Embryonic facial prominence (tissue), 1 donor: ENCODE results near the gene JMJD7.
"Not testable (repeated sequence)": the region's sequence is repeated elsewhere in the genome, so short reads cannot be mapped to it uniquely, and the experiment has no call there.

Source experiments
- DNase-seq: peaks from one replicate; pipeline ENCODE4 v3.0.0-alpha.2; 2016; ENCODE audit errors: extremely low spot score

JMJD7 gene

DNA sequence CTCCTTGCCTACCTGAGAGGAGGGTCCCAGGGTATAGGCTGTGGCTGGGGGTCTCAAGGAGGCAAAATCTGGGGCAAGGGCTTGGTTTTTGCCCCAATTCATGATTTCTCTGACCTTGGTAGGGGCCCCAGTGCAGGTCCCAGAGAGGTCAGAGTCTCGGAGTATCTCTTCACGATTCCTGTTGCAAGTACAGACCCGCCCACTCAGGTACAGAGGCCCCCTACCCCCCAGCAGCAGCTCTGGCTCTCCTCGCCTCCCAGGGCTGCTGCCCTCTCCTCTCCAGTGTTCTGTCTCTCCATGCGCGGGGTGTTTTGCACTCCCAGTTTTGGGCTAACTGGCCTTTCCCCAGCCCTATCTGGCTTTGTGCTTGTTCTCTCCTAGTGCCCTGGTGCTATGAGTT, 5.4 kb upstream of the JMJD7 start:
- DNase-seq = no peak

DNA sequence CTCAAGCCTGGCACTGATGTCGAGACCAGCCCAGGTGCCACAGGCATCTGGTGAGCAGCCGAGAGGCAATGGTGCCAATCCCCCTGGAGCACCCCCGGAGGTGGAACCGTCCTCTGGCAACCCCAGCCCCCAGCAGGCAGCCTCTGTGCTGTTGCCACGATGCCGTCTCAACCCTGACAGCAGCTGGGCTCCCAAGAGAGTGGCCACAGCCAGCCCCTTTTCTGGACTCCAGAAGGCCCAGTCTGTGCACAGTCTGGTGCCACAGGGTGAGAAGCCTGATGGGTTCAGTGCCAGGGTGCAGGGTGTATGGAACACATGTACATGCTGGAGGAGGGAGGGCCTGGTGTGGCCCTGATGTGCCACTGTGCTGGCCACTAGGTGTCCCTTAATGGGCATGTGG, 4.9 kb upstream of the JMJD7 start:
- DNase-seq = no peak

DNA sequence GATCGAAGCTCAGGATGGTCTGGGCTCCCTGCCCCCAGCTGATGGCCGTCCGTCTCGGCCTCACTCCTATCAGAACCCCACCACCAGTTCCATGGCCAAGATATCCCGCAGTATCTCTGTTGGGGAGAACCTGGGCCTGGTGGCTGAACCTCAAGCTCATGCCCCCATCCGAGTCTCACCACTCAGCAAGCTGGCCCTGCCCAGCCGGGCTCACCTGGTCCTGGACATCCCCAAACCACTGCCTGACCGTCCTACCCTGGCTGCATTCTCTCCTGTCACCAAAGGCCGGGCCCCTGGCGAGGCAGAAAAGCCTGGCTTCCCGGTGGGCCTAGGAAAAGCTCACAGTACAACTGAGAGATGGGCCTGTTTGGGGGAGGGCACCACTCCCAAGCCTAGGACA, 4.4 kb upstream of the JMJD7 start:
- DNase-seq = no peak

DNA sequence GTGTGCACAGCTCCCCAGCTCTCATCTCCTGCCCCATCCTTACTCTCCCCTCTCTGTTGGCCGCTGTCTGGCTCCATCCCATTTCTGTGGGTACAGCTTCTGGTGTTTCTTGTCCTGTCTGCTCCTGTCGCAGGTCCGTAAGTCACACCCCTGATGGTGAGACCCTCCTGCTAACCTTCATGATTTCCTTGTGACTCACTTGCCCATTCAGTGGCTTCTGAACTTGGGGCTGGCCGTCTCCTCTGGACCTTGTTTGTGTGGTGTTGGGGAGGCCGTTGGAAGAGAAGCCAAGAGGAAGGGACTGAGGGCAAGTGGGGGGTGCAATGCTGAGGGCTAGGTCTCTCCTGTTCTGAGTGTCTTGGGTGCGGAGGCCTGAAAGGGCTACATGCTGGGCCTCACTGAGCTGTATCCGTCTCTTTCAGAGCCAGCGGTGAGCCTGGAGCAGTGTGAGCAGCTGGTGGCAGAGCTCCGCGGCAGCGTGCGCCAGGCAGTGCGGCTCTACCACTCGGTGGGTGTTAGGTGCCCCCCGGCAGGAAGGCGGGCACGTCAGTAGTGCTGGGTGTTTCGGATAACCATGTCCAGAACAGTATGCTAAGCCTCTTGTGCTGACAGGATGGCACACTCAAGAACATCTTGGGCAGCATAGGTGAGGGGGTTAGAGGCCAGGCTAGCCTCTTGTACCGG, 3.7 kb upstream of the JMJD7 start:
- DNase-seq = no peak

DNA sequence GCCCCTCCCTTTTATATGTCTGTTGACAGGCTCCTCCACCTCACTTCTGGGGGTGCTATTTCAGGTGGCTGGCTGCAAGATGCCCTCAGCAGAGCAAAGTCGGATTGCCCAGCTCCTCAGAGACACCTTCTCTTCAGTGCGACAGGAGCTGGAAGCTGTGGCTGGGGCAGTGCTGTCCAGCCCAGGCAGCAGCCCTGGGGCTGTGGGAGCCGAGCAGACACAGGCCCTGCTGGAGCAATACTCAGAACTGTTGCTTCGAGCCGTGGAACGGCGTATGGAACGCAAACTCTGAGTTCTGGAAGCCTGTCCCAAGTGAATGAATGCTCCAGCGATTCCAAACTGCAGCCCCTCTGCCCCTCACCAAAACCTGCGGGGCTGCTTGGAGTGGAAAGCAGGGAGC, 2.7 kb upstream of the JMJD7 start:
- no peak for DNase-seq

DNA sequence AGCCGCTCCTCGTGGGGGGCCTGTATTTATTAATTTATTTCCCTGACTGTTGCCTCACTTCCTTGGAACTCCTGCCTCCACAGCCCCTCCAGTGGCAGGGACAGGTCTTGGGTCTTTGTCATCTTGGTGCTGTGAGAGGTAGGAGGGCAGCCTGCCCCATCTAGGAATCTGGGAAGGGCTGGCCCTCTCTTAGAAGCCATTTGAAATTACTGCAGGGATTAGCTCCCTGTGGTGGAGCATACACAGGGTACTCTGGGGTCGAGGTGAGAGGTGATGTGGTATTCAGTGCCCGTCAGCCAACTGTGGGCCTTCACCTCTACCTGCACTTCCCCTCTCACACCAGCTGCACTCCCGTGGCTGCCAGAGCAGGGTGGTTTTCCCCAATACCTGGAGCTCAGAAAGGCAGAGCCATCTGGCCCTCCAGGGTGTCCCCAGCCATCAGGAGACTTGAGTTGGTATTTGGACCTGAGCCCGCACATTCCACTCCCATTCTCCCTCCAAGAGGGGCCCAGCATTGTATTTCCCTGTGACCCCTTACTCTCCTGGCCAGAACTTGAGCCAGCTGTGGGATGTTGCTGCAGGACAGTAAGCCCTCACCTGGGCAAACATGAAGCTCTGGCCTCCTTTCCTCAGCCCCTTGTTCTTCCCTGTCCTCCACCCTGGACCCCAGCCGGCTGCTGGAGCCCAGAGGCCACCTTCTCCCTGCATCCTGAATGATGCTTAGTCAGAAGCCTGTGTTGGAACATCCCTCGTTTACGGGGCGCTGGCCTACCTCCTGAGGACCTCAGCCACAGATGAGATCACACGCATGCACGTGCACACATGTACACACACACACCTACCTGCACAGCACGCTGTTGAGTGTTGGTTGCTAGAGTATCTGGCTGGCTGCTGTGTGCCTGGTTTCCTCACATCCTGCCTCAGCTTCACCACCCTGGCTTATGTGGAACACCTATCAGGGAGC, 2.0 kb upstream of the JMJD7 start:
- no peak for DNase-seq

DNA sequence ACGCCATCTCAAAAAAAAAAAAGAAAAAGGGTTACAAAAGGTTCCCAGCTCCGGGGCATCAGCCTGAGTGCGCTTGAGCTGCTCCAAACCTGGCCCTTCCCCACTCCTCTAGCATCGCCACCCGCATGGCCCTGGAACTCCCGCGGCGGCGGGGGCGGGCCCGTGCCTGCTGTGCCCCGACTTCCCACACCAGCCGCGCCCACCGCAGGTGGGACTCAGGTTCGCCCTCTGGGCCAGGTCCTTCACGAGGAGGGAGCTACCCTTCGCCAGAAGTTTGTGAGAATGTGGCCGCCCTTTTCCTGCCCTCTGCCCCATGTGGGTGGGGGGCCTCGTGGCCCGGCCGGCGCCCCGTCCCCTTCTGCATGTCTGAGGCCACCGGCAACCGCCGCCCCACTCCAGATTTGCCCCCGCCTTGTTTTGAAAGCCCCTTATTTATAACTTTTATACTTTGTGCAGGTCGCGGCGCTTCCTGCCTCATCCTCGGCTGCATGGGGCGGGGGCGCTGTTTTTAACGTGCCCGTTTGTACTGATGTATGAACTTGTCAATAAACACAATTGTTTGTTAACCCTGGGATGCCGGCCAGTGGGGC, 507 bp upstream of the JMJD7 start:
- no peak for DNase-seq

DNA sequence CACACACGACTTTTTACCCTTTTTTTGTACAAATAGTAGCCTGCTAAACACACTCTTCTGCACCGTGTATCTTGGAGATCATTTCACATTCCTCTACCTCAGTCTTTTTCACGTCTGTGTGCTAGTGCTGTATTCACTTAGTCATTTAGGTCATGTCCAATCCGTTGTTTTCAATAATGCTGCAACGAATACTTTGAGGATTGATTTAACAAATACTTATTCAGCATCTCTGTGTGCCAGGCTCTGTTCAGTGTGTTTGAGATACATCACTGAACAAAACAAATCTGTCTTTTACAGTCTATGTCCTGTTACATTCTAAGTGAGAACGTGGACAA, 882 bp downstream of the JMJD7 start:
- DNase-seq = no peak

DNA sequence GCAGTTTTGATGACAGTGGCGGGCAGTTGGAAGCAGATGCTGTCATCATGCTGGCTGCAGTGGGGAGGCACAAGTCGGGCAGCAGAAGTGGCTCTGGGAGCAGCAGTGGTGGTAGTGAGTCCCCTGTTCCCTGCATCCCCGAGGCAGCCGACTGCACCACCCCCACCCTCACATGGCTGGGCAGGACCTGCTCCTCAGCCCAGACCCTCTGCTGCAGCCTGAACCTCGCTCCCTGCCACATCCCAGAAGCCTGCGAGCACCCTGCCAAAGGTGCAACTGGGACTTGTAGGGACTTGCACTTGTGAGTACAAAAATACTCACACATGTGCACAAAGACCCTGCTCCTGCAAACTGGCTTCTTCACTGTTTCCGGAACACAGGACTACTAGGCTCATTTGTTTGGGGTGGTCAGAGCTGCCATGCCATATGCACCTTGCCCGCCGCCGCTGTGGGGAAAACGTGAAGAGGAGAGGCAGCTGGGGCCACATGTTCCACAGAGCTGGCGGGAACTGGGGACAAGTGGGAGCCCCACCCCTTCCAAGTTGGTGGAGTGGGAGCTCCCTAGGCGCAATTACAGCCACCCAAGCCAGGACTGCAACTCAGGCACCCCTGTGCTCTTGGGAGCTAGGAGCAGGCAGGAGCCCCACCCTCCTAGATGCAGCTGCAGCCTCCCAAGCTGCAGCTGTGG, 2.2 kb downstream of the JMJD7 start:
- DNase-seq = no peak

DNA sequence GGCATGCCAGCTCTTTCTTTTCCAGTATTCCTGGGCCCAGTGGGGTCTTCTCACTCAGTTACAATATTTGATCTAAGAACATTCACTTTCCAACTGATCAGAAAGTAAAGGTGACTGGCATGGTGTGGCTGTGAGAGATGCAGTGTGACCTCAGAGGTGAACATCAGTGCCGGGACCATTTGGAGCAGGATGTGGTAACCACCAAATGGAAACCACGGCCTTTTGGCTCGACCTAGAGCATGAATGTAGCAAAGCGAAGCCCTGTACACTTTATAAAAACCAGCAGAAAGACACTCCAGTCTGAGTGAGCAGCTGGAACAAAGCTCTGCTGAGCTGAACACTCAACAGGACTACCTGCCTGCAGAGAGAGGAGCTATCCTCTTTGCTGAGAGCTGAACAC, 3.4 kb downstream of the JMJD7 start:
- DNase-seq = not testable (repeated sequence)

DNA sequence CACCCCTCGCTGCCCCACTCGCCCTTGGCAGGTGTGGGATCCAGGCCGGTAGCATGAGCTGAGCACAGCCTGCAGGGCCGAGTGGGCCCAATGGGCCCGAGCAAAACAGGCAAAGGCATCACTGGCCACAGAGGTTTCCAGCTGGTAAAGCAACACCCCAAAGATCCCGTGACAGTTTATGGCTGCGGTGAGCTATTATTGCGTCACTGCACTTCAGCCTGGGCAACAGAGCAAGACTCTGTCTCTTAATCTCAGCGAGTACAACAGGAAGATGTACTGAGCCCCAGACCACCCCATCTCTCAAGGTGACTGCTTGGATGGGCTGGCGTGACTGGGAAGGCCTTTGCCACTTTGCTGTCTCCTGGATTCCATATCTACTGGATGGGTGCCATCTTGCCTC, 4.3 kb downstream of the JMJD7 start:
- DNase-seq = no peak

DNA sequence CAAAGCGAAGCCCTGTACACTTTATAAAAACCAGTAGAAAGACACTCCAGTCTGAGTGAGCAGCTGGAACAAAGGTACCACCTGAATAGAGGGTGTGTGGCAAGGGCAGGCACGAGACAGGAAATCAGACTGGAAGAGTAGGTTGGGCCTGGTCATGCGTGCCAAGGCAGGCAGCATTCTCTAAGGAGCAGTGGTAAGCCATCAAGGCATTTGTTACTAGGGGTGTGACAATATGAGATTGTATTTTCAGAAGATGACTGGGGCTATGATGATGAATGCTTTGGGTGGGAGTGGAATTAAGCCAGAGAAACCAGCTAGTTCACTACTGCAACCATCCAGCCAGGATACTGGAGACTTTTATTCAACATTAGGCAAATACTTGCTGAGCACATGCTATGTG, 5.0 kb downstream of the JMJD7 start:
- DNase-seq = peak; percentile 7

DNA sequence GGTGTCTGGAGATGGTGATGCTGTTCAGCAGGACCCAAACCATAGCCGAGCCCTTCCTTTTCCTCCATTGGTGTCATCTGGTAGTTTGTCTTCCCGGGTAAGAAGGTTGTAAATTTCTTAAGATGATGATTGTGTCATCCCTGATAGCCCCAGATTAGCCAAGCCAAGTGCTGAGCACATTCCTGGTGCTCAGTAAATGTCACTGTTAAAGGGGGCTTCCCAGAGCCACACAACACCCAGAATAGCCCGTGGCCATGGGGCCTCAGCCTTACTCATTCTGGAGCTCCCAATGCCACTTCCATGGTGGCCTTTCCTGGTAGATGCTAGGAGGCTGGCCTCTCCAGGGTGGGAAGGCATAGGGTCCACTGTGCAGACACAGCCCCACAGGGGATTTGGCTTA, 6.2 kb downstream of the JMJD7 start:
- DNase-seq = no peak

DNA sequence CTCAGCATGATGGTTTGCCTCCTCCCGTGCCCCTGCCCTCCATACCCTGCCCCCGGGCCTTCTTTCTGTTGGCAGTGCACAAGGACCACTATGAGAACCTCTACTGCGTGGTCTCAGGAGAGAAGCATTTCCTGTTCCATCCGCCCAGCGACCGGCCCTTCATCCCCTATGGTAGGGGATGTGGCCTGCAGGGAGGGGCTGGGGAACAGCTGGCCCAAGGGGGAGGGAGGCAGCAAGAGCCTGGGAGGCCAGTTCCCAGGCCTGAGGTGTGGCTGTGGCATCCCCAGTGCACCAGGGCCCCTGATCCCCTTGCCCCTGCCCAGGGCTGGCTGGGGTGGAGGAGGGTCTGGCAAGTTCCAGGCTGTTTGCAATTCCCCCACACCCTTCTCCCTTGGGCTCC, 8.2 kb downstream of the JMJD7 start:
- no peak for DNase-seq

DNA sequence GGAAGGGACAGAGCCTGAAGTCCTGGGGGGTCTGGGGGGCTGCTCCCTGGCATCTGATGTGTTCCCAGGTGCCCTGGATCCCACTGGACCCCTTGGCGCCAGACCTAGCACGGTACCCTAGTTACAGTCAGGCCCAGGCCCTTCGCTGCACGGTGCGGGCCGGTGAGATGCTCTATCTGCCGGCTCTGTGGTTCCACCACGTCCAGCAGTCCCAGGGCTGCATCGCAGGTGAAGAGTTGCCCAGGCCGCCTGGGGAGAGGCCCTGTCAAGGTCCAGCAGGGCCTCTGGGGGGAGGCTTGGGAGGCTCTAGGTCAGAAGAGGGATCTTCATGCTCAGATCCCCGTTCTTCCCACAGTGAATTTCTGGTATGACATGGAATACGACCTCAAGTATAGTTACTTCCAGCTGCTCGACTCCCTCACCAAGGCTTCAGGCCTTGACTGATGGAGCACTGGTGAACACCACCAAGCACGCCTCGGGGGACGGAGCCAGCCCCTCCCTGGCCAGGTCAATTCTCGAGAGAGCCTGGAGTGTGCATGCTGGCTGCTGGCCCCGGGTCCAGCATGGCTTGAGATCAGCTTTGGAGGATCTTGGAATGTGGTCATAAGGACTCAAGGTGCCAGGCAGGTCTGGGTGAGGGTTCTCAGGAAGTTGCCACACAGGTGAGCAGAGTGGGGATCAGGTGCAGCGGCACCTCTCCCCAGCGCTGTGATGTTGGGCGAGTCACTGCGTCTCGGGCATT, 9.0 kb downstream of the JMJD7 start:
- no peak for DNase-seq

DNA sequence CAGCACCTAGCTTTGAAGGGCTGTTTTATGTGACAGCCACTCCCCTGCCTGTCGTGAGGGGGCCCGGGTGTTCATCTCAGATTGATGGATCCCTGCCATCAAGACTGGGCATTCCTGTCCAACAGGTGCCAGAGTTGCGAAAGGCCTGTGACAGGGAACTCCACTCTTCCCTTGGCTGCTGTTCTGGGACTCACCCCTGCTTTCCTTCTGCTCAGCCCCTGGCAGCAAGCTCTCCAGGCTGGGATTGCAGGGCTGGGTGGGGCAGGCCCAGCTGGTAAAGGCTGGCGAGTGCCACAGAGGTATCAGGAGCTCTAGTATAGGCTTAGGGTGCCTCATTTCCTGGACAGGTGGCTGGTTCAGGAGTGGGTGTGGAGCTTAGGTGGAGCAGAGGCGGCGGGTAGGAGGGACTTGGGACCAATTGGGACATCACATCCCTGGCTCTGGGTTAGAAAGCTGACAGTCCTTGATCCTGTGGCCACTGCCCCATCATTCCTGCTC, 10.6 kb downstream of the JMJD7 start, which contains the start of gene PLA2G4B:
Gene PLA2G4B (plus strand): TSS at position 448 of the 498 bp plus-strand sequence. CDS start 67 bp downstream, outside the sequence.
- DNase-seq = no peak

DNA sequence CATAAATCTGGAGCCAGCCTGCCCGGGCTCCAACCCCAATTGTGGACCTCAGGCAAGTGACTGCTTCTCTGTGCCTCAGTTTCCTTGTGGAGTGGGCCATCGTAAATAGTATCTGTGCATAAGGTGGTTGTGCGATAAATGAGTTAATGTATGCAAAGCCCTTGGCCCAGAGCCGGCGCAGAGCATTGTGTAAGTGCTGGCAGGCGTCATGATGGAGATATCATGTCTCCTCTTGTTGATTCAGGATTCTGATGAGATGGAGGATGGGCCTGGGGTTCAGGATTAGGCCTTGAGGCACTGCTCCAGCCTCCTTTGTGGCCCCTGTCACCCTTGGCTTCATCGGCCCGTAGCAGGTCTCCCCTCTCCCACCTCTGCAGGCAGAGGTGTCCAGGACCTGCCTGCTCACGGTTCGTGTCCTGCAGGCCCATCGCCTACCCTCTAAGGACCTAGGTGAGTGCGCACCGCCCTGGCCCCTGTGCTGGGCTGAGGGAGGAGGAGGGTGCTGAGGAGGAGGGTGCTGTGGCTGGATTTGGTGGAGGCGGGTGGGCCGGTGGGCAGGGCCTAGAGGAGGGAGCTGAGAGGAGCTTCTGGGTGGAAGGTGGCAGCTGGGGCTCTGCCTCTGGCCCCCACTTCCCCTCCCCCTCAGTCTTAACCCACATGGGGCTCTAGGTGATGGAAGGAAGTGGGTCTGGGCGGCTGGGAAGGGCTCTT, 12.0 kb downstream of the JMJD7 start:
- no peak for DNase-seq

DNA sequence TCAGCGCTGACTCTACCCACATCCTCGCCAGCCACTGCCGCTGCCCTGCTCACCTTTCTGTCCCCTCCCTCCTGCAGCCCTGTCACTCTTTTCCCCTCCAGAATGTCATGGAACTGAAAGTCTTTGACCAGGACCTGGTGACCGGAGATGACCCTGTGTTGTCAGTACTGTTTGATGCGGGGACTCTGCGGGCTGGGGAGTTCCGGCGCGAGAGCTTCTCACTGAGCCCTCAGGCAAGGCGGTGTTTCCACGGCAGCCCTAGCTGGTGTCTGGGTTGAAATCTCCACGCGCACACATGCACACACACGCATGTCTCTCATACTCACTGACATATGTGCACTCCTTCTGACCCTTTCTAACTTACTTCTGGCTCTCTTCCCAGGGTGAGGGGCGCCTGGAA, 12.8 kb downstream of the JMJD7 start:
- DNase-seq = no peak

DNA sequence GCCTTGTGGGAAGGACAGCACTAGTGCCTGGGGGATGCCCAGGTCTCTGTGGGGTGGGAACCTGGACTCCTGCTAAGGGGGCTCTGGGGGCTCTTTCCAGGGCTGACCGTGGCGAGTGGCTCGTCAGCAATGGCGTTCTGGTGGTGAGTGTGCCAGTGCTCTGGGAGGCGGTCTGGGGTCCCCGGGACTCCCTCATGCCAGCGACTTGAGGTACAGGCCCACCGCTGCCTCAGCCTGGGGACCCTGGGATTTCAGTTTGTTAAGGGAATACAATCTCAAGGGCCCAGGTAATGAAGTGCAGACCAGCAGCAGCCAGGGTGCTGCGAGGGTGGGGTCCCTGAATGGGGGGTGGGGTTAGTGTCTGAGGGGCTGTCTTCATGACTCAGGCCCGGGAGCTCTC, 13.2 kb downstream of the JMJD7 start:
- DNase-seq = no peak

DNA sequence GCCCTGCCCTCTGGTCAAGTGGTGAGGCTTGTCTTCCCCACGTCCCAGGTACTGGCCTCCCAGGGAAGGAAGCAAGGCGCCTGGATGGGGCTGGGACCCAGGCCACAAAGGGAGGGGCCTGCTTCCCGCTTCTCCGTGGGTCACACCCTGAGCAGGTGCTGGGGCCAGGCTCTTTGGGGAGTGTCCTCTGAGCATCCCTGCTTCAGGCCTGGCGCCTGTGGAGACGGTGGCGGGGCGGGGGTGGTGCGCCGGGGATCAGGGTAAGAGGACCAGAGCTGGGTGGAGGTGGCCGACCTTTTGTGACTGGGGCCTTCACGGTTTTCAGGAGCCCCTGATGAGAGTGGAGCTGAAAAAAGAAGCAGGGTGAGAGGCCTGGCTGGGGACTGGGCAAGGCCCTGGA, 14.3 kb downstream of the JMJD7 start:
- no peak for DNase-seq

DNA sequence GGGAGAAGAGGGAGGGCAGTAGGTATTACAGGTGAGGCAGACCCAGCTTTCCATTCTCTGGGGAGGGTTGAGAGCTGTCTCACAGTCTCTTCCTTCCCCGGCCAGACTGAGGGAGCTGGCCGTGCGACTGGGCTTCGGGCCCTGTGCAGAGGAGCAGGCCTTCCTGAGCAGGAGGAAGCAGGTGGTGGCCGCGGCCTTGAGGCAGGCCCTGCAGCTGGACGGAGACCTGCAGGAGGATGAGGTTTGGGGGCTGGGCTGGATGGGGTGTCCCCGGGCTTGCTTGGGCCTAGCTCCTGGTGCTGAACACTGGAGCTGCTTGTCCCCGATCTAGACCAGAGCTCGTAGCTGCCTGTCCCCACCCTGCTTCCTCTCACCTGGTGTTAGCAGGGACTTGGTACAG, 15.7 kb downstream of the JMJD7 start:
- no peak for DNase-seq
